A549 treated with dexamethasone at 1 μM for 4 hours (cell line): ENCODE measurements around the gene RBP4. TPM values are rescaled to one million over a fixed set of nuclear protein-coding genes. Genes with fewer than 3 reads are reported as not detected.

Source experiments
- total RNA-seq: library from RNA; stranded (reverse); fragments of 200-300 nt; extraction: Qiagen RNA extraction; gene quantifications from 5 replicates; pipeline ENCODE4 v1.2.3, GENCODE V29; 2022

Gene RBP4
- 4.9 to 13.0 TPM (median 9.9 TPM) in 5 replicates for total RNA-seq

DNA sequence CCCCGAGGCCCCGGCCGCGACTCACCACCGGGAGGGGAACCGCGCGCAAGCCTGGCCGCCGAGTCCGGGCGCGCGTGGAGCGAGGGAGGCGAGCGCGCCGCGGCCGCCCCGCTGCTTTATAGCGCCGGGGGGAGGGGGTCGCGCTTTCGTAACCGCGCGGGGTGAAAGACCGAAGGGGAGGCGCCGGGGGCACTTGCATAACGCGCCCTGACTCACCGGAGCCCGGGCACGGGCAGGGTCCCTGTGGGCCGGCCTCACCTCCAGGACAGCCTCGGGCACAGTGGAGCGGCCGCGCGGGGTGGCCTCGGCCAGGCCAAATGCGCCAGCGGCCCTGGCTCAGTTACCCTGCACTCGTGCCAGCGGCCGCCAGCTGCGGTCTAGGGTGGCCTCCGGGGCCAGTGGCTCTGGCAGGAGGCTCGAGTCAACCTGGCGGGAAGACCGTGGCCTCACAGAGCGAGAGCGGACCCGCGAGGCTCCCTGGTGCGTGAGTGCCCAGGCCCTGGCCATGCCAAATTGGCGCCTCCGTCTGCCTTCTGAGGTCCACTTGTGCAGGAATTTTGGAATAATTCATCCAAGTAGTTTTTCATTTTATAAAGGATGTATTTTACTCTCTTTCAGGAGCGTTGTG lies at the start of gene RBP4:
TSS of gene RBP4 (minus strand) at position 90 of the 628 bp plus-strand sequence. CDS start 207 bp downstream, outside the sequence.

GRCh38 chr10:93612311-93612710 lies 11.3 kb upstream of the RBP4 start, which contains the start of gene PDE6C:
Gene PDE6C, plus strand, starts transcription at chr10:93612537. Its CDS starts 189 bp downstream, at chr10:93612726.

DNA sequence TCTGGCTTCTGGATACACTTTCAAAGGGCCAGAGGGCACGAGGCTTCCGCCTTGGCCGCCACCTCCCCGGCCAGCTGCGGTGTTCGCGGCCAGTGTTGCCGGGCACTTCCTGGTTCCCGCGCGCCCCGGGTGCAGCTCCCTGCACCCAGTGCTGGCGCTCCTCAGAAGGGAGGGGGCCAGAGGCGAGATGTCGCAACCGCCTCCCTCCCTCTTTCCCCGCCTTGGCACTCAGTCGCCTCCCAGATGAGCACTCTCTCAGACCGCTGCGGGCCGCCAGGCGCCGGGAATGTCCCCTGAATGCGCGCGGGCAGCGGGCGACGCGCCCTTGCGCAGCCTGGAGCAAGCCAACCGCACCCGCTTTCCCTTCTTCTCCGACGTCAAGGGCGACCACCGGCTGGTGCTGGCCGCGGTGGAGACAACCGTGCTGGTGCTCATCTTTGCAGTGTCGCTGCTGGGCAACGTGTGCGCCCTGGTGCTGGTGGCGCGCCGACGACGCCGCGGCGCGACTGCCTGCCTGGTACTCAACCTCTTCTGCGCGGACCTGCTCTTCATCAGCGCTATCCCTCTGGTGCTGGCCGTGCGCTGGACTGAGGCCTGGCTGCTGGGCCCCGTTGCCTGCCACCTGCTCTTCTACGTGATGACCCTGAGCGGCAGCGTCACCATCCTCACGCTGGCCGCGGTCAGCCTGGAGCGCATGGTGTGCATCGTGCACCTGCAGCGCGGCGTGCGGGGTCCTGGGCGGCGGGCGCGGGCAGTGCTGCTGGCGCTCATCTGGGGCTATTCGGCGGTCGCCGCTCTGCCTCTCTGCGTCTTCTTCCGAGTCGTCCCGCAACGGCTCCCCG lies 34.4 kb downstream of the RBP4 start, which contains the start of gene FFAR4:
TSS of gene FFAR4 (plus strand) at position 231 of the 842 bp plus-strand sequence. CDS start at position 287, 56 bp downstream.

Other genes with a start within 250 kb of the RBP4 start
- gene MYOF, start 118.9 kb downstream of the RBP4 start, total RNA-seq: 197 to 278 TPM (median 249 TPM) in 5 replicates
- 61.0 to 73.3 TPM (median 70.6 TPM) in 5 replicates for gene CEP55, start 104.6 kb downstream of the RBP4 start, total RNA-seq
- gene FFAR4, start 34.6 kb downstream of the RBP4 start, total RNA-seq: 0.06 to 0.13 TPM (median 0.09 TPM) in 5 replicates
- gene PDE6C, start 11.3 kb upstream of the RBP4 start, total RNA-seq: not detected in 5 replicates
- 5.1 to 5.8 TPM (median 5.4 TPM) in 5 replicates for gene FRA10AC1, start 101.4 kb upstream of the RBP4 start, total RNA-seq
- gene LGI1, start 156.7 kb upstream of the RBP4 start, total RNA-seq: not detected in 5 replicates